ENCODE measurements around the gene FAM180B. TPM values are rescaled to one million over a fixed set of nuclear protein-coding genes. Genes with fewer than 3 reads are reported as not detected.

FAM180B gene
- total and polyA plus RNA-seq, 2 of the 13 experiments (the other 11 are each of a cell fraction or from before 2014, with no cell fraction given), result 0.40 to 1.0 TPM

DNA sequence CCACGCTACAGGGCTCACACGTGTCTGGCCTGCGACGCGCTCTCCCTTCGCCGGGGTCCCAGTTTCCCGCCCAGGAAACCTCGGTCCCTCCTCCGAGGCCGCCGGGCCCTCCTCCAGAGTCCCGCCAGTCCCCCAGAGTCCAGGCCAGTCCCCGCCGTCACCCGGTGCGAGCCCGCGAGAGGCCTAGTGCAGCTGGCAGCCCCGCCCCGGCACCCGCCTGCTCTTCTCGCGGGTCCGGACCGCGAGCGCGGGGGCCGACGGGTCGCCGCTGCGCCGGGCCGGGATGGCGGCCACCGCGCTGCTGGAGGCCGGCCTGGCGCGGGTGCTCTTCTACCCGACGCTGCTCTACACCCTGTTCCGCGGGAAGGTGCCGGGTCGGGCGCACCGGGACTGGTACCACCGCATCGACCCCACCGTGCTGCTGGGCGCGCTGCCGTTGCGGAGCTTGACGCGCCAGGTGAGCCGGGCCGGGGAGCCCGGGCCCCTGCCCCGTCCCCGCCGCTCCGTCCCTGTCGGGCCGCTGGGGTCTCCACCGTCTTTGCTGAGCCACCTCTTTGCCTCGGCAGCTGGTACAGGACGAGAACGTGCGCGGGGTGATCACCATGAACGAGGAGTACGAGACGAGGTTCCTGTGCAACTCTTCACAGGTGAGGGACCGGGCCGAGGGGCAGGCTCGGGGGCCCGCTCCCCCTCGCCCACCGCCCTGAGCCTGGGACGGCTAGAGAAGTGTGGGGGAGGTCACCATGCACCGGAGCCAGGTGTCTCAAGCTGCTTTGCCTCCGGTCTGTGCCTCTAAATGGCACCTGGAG, 20.9 kb upstream of the FAM180B start, which contains the start of gene PTPMT1 (continued):
- TF ChIP-seq, protein P1, sequence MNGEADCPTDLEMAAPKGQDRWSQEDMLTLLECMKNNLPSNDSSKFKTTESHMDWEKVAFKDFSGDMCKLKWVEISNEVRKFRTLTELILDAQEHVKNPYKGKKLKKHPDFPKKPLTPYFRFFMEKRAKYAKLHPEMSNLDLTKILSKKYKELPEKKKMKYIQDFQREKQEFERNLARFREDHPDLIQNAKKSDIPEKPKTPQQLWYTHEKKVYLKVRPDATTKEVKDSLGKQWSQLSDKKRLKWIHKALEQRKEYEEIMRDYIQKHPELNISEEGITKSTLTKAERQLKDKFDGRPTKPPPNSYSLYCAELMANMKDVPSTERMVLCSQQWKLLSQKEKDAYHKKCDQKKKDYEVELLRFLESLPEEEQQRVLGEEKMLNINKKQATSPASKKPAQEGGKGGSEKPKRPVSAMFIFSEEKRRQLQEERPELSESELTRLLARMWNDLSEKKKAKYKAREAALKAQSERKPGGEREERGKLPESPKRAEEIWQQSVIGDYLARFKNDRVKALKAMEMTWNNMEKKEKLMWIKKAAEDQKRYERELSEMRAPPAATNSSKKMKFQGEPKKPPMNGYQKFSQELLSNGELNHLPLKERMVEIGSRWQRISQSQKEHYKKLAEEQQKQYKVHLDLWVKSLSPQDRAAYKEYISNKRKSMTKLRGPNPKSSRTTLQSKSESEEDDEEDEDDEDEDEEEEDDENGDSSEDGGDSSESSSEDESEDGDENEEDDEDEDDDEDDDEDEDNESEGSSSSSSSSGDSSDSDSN (CRISPR knock-in tag; IDR thresholded peaks at IDR 0.05), result peak; percentile 92
- no peak for TF ChIP-seq HNRNPUL1 (IDR thresholded peaks at IDR 0.05; ENCODE audit: low read depth, low read length)
- TF ChIP-seq, protein P2, sequence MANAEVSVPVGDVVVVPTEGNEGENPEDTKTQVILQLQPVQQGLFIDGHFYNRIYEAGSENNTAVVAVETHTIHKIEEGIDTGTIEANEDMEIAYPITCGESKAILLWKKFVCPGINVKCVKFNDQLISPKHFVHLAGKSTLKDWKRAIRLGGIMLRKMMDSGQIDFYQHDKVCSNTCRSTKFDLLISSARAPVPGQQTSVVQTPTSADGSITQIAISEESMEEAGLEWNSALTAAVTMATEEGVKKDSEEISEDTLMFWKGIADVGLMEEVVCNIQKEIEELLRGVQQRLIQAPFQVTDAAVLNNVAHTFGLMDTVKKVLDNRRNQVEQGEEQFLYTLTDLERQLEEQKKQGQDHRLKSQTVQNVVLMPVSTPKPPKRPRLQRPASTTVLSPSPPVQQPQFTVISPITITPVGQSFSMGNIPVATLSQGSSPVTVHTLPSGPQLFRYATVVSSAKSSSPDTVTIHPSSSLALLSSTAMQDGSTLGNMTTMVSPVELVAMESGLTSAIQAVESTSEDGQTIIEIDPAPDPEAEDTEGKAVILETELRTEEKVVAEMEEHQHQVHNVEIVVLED (CRISPR knock-in tag; IDR thresholded peaks at IDR 0.05; ENCODE audit: borderline replicate concordance), result peak; percentile 30; the same call in 1 of the 2 replicates
- TF ChIP-seq KLF6 (CRISPR knock-in tag; IDR thresholded peaks at IDR 0.05), result 0 out of 2 replicates have a peak, but pooled peaks have one; percentile 52
- TF ChIP-seq ARID2 (CRISPR knock-in tag; IDR thresholded peaks at IDR 0.05; ENCODE audit: borderline replicate concordance), result 0 out of 2 replicates have a peak, but pooled peaks have one; percentile 67
- peak; percentile 84 for TF ChIP-seq ZNF138 (CRISPR knock-in tag; IDR thresholded peaks at IDR 0.05; ENCODE audit: low read depth)
- TF ChIP-seq ATAD3A (CRISPR knock-in tag; IDR thresholded peaks at IDR 0.05), result no peak
- TF ChIP-seq PCBP1 (IDR thresholded peaks at IDR 0.05; ENCODE audit: borderline replicate concordance, low read depth, low read length), result no peak
- TF ChIP-seq FOXP1 (IDR thresholded peaks at IDR 0.05), result no peak
- TF ChIP-seq FOXP1 (CRISPR knock-in tag; IDR thresholded peaks at IDR 0.05), result no peak
- no peak for TF ChIP-seq KDM1A (CRISPR knock-in tag; IDR thresholded peaks at IDR 0.05)
- TF ChIP-seq ZNF674 (CRISPR knock-in tag; IDR thresholded peaks at IDR 0.05; ENCODE audit: low read depth), result 0 out of 2 replicates have a peak, but pooled peaks have one; percentile 81
- peak; percentile 64; the same call in 1 of the 2 replicates for TF ChIP-seq ZSCAN12 (CRISPR knock-in tag; IDR thresholded peaks at IDR 0.05)
- peak; percentile 46 for TF ChIP-seq POLR2AphosphoS5 (IDR thresholded peaks at IDR 0.05; ENCODE audit: low read depth, low read length)
- no peak for TF ChIP-seq EED (CRISPR knock-in tag; IDR thresholded peaks at IDR 0.05)
- TF ChIP-seq MTF2 (CRISPR knock-in tag; IDR thresholded peaks at IDR 0.05; ENCODE audit: borderline replicate concordance), result peak; percentile 50; the same call in 1 of the 2 replicates
- TF ChIP-seq, protein P3, sequence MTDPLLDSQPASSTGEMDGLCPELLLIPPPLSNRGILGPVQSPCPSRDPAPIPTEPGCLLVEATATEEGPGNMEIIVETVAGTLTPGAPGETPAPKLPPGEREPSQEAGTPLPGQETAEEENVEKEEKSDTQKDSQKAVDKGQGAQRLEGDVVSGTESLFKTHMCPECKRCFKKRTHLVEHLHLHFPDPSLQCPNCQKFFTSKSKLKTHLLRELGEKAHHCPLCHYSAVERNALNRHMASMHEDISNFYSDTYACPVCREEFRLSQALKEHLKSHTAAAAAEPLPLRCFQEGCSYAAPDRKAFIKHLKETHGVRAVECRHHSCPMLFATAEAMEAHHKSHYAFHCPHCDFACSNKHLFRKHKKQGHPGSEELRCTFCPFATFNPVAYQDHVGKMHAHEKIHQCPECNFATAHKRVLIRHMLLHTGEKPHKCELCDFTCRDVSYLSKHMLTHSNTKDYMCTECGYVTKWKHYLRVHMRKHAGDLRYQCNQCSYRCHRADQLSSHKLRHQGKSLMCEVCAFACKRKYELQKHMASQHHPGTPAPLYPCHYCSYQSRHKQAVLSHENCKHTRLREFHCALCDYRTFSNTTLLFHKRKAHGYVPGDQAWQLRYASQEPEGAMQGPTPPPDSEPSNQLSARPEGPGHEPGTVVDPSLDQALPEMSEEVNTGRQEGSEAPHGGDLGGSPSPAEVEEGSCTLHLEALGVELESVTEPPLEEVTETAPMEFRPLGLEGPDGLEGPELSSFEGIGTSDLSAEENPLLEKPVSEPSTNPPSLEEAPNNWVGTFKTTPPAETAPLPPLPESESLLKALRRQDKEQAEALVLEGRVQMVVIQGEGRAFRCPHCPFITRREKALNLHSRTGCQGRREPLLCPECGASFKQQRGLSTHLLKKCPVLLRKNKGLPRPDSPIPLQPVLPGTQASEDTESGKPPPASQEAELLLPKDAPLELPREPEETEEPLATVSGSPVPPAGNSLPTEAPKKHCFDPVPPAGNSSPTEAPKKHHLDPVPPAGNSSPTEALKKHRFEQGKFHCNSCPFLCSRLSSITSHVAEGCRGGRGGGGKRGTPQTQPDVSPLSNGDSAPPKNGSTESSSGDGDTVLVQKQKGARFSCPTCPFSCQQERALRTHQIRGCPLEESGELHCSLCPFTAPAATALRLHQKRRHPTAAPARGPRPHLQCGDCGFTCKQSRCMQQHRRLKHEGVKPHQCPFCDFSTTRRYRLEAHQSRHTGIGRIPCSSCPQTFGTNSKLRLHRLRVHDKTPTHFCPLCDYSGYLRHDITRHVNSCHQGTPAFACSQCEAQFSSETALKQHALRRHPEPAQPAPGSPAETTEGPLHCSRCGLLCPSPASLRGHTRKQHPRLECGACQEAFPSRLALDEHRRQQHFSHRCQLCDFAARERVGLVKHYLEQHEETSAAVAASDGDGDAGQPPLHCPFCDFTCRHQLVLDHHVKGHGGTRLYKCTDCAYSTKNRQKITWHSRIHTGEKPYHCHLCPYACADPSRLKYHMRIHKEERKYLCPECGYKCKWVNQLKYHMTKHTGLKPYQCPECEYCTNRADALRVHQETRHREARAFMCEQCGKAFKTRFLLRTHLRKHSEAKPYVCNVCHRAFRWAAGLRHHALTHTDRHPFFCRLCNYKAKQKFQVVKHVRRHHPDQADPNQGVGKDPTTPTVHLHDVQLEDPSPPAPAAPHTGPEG (CRISPR knock-in tag; IDR thresholded peaks at IDR 0.05), result peak; percentile 58; the same call in 1 of the 2 replicates
- TF ChIP-seq MAF1 (CRISPR knock-in tag; IDR thresholded peaks at IDR 0.05; ENCODE audit: borderline replicate concordance), result 0 out of 2 replicates have a peak, but pooled peaks have one; percentile 65
- TF ChIP-seq FOXM1 (CRISPR knock-in tag; IDR thresholded peaks at IDR 0.05), result no peak
- TF ChIP-seq NFIC (IDR thresholded peaks at IDR 0.05; ENCODE audit: low read length), result no peak
- TF ChIP-seq RBFOX2 (IDR thresholded peaks at IDR 0.05; ENCODE audit: low read depth, low read length), result peak; percentile 93
